Measurements from ENCODE around the gene B3GAT1.

The B3GAT1 gene

GRCh38 chr11:134399996-134400395 lies 12.0 kb downstream of the B3GAT1 start:
- no peak for TF ChIP-seq CTCF (IDR thresholded peaks at IDR 0.05; ENCODE audit: low read depth, low read length)
- in situ Hi-C loops (cut with HindIII; ENCODE audit: low sequenced_read_pairs) = no loop called here
- H3K4me3 ChIP-seq (ENCODE audit: low read depth, low read length) = no peak overlapping the region
- DNase-seq (ENCODE audit: low read depth, low spot score) = no peak

GRCh38 chr11:134399293-134399654 lies 12.8 kb downstream of the B3GAT1 start:
- DNase-seq (ENCODE audit: low read depth, low spot score) = no peak
- H3K4me3 ChIP-seq (ENCODE audit: low read depth, low read length) = no peak overlapping the region
- TF ChIP-seq CTCF (IDR thresholded peaks at IDR 0.05; ENCODE audit: low read depth, low read length) = no peak
- in situ Hi-C loops (cut with HindIII; ENCODE audit: low sequenced_read_pairs) = no loop called here

- H3K4me3 ChIP-seq (ENCODE audit: low read depth, low read length) = no peak overlapping the region
- in situ Hi-C loops (cut with HindIII; ENCODE audit: low sequenced_read_pairs) = no loop called here
- no peak for DNase-seq (ENCODE audit: low read depth, low spot score)
- TF ChIP-seq CTCF (IDR thresholded peaks at IDR 0.05; ENCODE audit: low read depth, low read length) = no peak
Measured at GRCh38 chr11:134398644-134399292, 13.3 kb downstream of the B3GAT1 start.

GRCh38 chr11:134398079-134398444 lies 14.0 kb downstream of the B3GAT1 start:
- TF ChIP-seq CTCF (IDR thresholded peaks at IDR 0.05; ENCODE audit: low read depth, low read length) = no peak
- no peak overlapping the region for H3K4me3 ChIP-seq (ENCODE audit: low read depth, low read length)
- no peak for DNase-seq (ENCODE audit: low read depth, low spot score)
- in situ Hi-C loops (cut with HindIII; ENCODE audit: low sequenced_read_pairs) = no loop called here

GRCh38 chr11:134397304-134398078 lies 14.6 kb downstream of the B3GAT1 start:
- in situ Hi-C loops (cut with HindIII; ENCODE audit: low sequenced_read_pairs) = no loop called here
- no peak overlapping the region for H3K4me3 ChIP-seq (ENCODE audit: low read depth, low read length)
- no peak for DNase-seq (ENCODE audit: low read depth, low spot score)
- TF ChIP-seq CTCF (IDR thresholded peaks at IDR 0.05; ENCODE audit: low read depth, low read length) = no peak

- in situ Hi-C loops (cut with HindIII; ENCODE audit: low sequenced_read_pairs) = no loop called here
- no peak for TF ChIP-seq CTCF (IDR thresholded peaks at IDR 0.05; ENCODE audit: low read depth, low read length)
- no peak for DNase-seq (ENCODE audit: low read depth, low spot score)
- H3K4me3 ChIP-seq (ENCODE audit: low read depth, low read length) = no peak overlapping the region
Measured at GRCh38 chr11:134395002-134395401, 17.0 kb downstream of the B3GAT1 start.
